Jurkat, Clone E6-1 (cell line): ENCODE data around the gene RPGRIP1L. TPM values are rescaled to one million over a fixed set of nuclear protein-coding genes. Genes with fewer than 3 reads are reported as not detected.
A peak's percentile ranks its signal among the peaks of the same experiment; 100 is the strongest.

Experiments used
- DNase-seq: peaks from one replicate; pipeline ENCODE4 v3.0.0-alpha.2; 2011; ENCODE audit warnings: low read depth, low spot score
- H3K4me3 ChIP-seq: 2 replicates; pipeline ENCODE4 v1.5.1; 2011; ENCODE audit warnings: mild to moderate bottlenecking, low read length, control low read depth, moderate library complexity
- polyA plus RNA-seq: library from polyadenylated mRNA; unstranded; fragments of >200 nt; gene quantifications from one replicate; pipeline ENCODE4 v1.2.1, GENCODE V29; 2012; ENCODE audit warnings: missing spikeins; ENCODE audit not compliant: insufficient read length, insufficient read depth

The RPGRIP1L gene
- 7.6 TPM for polyA plus RNA-seq

DNA sequence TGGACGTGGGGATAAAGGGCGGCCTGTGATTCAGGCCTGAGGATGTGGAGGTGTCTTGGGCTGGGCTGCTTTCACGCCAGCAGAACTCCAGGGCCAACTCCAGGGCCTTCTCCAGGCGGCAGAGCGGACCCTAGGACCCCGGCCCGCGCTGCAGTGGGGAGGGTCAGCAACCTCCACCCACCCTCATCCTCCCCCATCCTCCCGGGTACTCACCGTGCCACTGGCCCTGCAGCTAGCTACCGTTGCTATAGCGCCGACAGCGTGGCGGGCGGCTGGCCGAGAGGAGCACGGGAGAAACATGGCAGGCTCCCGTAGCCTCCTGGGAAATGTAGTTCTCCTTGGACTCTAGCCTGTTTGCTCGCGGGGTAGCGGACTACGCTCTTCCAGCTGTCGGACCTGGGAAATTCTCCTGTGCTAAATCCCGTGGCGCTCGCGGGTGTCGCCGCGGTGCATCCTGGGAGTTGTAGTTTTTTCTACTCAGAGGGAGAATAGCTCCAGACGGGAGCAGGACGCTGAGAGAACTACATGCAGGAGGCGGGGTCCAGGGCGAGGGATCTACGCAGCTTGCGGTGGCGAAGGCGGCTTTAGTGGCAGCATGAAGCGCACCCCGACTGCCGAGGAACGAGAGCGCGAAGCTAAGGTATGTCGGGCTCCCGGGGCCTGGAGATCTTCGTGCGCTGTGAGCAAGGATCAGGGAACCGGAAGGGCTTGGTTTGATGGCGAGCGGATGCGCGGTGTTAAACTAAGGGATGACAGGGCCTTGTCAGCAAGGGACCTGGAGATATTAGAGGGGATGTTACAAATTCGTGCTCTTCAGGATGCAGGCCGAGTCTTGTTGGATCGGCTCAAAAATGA is at the start of gene RPGRIP1L, which contains the start of gene FTO:
Gene RPGRIP1L (minus strand): TSS at position 270 of the 855 bp plus-strand sequence. CDS start 3,136 bp downstream, outside the sequence.
Gene FTO (plus strand): TSS at position 567 of the 855 bp plus-strand sequence.
- DNase-seq, result peak; percentile 98
- H3K4me3 ChIP-seq, result peak within 1 kb of the TSS; percentile 96

DNA sequence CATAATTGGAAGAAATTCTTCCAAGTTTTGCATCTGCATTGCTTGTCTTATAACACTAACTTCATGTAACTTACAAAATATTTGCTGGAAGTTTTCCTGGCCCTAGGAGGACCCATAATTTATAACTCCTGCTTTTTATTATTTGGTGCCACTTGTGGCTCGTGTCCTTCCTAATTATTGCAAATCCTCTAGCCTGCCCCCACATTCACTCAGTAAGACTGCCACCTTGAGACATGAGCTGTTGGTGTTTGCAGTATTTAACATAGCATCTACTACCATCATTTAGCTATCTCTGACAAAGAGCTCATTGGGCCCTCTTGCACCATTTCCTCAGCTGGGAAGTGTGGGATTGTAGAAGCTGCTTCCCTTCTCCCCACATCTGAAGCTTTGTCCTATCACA is 49.8 kb upstream of the RPGRIP1L start:
- no peak for DNase-seq
- H3K4me3 ChIP-seq, result no peak overlapping the region

DNA sequence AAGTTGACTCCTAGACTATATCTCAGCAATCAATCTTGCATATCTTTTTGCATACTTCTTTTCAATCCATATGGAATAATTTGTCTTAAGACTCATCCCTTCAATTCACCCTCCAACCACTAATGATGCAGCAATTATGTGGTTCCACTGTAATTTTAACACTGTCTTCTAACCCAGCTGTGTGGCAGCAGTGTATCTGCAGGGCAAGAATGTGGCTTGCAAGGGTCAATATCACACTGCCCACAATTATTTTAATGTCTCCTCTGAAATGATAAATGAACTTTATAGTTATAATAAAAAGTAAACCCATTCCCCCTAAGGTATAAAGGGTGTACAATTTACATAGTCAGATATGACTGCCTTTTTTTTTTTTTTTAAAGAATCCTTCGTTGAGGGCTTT is 48.9 kb upstream of the RPGRIP1L start:
- DNase-seq, result no peak

DNA sequence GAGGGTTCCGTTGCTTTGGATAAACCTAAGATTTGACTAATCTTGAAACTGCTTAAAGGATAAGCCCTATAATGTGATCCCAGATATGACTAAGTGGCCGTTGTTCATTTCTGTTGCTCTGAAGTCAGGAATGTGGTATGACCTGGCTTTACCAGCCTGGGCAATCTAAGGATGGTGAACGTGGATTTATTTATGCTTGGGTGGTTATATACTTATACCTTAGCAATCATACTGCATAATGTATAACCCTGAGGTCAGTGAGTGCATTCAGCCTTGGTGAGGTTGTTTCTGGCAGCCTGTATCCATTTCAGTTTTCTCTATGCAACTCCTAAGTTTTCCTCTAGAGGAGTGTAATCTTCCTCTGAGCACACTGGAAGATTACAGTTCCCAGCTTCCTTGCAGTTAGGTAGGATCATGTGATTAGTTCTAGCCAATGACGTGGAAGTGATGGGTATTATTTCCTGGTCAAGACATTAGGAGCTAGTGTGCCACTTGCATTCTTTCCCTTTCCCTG is 42.2 kb upstream of the RPGRIP1L start:
- no peak overlapping the region for H3K4me3 ChIP-seq

More for the DNA sequence above, 48.9 kb upstream of the RPGRIP1L start:
- H3K4me3 ChIP-seq, result no peak overlapping the region

DNA sequence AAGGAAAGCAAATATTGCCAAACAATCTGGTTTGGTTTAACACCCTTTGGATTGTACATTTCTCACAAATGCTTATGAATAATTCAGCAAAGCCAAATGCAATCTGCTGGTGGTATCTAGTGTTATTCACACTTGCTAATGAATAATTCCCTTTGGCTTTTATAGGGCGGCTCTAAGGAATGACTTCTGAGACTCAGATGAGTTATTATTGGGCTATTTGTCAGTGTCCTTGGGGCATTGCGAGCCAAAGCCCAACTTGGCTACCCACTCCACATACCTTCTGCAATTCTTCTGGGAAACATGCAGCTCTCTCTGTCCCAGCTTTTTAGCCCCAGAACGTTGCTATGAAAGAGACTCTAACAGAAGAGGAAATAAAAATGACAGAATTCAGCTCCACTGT is 41.4 kb upstream of the RPGRIP1L start:
- DNase-seq, result no peak

More for the DNA sequence above, 42.2 kb upstream of the RPGRIP1L start:
- DNase-seq, result no peak

DNA sequence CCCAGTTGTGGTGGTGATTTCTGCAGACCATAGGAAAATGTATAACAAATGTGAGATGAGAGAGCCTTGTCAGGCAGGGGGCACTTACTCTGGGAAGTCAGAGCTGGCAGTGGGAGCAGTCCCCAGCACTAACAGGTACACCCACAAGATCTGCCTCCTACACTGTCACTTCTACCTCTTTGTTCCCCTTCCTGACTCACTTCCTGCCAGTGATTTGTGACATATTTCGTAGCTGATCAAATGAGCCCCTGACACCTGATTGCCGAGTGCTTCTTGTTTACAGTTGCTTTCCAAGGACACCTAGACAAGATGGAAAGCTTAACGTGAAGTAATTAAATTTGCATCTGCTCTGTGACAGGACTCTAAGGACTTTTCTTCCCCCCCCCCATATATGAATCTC is 40.8 kb upstream of the RPGRIP1L start:
- H3K4me3 ChIP-seq, result no peak overlapping the region

More for the DNA sequence above, 41.4 kb upstream of the RPGRIP1L start:
- no peak overlapping the region for H3K4me3 ChIP-seq

DNA sequence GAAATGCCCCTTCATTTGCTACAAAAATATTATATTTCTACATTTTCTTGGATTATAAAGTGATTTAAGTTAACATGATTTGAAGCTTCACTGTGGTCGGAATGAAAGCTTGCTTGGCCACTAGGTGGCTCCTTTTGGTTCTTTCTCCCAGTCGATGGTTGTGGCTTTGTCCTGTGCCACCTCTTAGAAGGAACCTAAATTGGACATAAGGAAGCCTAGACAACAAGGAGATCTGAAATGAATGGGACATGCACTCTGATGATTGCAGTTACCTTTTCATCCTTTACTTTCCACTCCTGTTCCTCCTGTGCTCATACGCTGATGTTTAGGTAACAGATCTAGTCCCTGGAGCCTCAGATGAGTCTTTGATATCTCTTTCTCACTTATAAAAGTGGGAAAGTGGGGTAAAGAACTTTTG is 39.5 kb upstream of the RPGRIP1L start:
- no peak overlapping the region for H3K4me3 ChIP-seq
- DNase-seq, result peak; percentile 42

More for the DNA sequence above, 40.8 kb upstream of the RPGRIP1L start:
- peak; percentile 51 for DNase-seq

DNA sequence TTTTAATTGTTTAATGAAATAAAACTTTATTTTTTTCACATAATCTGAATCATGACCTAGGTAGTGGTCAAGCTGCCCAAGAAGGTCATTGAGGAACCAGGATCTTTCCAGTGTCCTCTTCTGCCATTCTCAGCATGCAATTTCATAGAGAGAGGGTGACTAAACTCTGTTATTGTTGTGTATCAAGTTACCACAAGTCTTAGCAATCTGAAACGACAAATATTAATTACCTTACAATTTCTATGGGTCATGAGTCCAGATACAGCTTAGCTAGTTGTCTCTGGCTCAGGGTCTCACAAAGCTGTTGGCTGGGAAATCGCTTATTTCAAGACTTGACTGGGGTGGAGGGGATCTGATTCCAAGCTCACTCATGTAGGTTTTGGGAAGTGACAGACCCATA is 37.9 kb upstream of the RPGRIP1L start:
- no peak overlapping the region for H3K4me3 ChIP-seq
- no peak for DNase-seq

DNA sequence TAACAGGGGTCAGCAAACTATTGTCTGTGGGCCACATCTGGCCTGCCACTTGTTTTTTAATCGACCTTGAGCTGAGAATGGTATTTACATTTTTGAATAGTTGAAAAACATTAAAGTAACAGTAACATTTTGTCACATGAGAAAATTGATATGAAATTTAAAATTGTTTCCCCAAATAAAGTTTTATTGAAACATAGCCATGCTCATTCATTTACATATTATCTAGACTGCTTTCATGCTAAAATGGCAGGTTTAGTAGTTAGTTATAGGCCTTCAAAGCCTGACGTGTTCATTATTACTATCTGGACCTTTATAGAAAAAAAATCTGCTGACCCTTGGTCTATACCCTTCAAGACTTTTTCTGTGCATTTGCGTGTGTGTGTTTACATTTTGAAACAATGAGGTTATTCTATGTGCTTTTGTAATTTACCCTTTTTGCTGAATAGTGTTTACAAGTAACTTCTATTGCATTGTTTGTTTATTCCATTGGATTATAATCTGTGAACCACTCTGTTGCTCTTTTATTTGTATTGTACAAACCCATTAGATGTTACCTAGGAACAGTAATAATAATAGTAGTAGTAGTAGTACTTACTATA is 37.4 kb upstream of the RPGRIP1L start:
- no peak overlapping the region for H3K4me3 ChIP-seq
- DNase-seq, result no peak

DNA sequence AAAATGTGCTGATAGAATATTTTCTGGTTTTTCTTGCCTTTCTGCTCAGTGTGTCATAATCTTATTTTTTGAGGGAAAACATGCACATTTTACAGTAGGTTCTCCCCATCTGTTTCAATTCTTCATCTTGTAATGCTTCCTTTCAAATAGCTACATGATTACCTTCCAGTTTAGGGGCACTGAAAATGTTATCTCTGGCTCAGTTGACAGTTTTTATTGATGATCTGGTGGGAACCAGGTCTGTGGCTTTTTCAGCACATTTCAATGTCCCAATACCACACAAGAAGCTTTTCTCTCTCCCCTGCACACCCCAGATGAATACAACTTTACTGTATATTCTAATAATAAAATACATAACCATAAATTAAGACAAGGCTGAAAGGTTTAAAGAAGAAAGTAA is 36.8 kb upstream of the RPGRIP1L start:
- no peak for DNase-seq
- H3K4me3 ChIP-seq, result no peak overlapping the region

DNA sequence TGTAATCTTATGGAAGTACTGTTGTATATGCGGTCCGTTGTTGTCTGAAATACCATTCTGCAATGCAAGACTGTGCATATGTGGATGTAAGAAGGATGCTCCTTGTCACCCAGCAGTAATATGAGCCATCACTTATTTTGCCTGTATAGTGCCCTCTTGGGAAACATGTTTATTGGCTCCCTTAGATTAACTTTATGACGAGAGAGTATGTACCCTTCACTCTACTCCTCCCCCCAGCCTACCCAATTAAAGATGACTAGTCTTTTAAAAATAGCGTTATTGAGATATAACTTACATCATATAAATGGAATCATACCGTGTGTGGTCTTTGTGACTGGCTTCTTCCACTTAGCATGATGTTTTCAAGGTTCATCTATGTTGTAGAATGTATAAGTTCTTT is 33.9 kb upstream of the RPGRIP1L start:
- DNase-seq, result no peak
- H3K4me3 ChIP-seq, result no peak overlapping the region

DNA sequence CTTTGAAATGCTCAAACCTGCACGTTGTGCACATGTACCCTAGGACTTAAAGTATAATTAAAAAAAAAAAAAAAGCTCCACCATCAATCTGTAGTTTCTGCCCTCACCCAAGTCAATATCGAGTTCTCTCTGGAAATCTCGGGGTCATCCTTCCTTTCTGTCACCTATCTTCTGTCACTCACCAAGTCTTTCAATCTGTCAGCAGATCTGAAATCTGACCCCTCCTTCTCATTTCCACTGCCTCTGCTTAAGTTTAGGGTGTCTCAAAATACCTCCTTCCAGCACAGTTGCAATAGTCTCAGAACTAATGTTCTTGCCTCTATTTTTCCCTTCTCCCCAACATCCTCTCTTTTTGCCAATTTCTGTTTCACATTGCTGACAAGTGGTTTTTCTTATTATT is 32.6 kb upstream of the RPGRIP1L start:
- DNase-seq, result no peak
- H3K4me3 ChIP-seq, result no peak overlapping the region

DNA sequence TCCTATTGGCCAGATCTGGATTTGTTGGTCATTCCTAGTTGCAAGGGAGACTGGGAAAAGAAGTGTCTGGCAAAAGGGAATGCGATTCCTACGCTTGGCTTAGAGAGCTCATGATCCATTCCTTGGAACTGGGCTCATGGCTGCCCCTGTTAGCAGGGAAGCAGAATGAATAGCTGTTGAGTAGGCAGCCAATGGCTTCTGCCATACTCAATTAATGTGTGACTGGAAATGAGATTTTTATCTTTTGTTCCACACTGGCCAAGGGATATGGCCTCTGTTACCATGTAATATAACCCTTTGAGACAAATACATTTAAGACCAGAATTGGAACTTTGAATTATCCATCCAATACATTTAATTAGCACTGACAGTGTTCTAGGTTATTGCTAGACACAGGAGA is 31.2 kb upstream of the RPGRIP1L start:
- H3K4me3 ChIP-seq, result no peak overlapping the region
- no peak for DNase-seq

DNA sequence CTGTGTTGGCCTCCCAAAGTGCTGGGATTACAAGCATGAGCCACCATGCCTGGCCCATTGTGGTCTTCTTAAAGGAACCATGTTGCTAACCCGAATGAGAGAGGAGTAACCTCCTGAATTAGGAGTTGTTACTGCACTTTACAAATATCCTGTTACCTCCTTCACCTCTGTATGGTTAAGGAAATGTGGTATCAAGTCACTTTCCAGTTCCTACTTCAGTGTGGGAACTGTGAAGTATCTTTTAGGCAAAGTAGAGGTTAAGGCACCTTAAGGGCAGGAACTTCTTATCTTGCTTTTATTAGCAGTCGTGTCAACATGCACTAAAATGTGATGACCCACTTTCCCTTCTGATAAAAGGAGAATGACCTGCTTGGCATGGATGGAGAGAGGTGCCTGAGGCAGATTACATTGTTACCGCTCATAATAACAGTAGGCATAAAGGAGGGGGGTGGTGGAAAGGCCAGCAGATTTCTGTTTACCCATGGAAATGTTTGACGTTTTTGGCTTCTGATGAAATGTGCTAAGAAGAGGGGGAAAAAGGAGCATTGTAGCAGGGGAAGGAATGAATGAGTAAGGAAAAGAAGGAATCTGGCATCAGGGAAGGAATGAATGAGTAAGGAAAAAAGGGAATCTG is 28.8 kb upstream of the RPGRIP1L start:
- DNase-seq, result no peak
- H3K4me3 ChIP-seq, result no peak overlapping the region

DNA sequence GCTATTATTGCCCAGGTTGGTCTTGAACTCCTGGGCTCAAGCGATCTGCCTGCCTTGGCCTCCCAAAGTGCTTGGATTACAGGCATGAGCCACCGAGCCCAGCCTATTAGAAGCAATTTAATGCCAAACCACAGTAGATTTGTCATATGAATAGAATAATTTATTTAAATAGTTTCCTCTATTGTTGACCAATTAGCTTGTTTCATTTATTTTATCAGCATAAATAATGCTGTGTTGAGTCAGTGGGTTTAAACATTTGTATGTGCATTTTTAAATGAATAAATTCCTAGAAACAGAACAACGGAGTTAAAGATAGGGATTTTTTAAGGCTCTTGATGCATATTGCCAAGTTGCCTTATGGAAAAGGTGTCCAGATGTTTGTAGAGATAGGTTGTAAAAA is 27.0 kb upstream of the RPGRIP1L start:
- DNase-seq, result no peak
- H3K4me3 ChIP-seq, result no peak overlapping the region

DNA sequence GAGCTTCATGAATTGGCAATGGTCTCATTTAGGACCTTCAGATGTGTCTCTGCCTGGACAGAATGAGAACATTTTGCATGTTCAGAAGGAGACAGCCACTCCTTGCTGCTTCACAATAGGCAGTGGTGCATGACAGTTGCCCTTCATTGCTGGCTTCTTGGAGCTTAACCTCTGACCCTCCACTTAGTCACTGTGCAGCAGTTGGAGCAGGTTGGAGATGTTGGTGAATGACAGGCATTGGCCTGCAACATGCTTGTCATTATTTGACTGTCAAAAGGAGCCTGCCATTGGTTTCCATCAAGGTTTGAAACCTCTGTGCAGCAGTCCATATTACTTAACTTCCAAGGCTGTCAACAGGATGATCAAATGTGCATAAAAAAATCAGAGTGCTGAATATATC is 23.0 kb upstream of the RPGRIP1L start:
- no peak overlapping the region for H3K4me3 ChIP-seq
- DNase-seq, result no peak

DNA sequence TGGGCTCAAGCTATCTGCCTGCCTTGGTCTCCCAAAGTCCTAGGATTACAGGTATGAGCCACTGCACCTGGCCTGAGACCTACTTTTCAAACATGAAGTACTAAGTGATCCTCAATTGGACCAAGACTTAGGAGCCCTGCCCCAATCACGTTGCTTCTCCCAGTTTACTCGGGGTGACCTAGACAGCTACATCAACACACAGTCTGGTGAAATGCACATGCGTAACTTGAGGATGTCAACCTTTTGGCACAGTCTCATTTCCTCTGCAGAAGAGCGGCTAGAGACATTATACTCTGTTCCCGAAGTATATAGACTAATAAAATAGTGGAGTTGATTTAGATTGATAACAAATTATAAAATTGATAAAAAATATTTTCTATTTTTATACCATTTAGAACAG is 17.4 kb upstream of the RPGRIP1L start:
- H3K4me3 ChIP-seq, result no peak overlapping the region
- no peak for DNase-seq

DNA sequence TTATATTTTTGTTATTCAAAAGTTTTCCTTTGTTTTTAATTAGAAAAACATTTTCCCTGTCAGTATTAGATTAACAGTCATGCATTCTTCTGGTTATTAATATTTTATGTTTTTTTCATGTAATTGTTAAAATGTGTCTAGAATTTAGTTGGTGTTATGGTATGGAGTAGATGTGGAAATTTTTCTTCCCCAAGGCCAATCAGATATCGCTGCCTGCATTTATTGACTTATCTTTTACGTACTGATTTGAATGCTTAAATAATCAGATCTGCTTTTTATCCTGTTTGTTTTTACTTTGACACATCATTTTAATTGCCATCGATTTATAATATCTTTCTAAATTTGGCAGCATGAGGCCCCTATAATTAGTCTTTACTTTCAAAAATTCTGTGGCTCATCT is 13.9 kb upstream of the RPGRIP1L start:
- DNase-seq, result no peak
- H3K4me3 ChIP-seq, result no peak overlapping the region

DNA sequence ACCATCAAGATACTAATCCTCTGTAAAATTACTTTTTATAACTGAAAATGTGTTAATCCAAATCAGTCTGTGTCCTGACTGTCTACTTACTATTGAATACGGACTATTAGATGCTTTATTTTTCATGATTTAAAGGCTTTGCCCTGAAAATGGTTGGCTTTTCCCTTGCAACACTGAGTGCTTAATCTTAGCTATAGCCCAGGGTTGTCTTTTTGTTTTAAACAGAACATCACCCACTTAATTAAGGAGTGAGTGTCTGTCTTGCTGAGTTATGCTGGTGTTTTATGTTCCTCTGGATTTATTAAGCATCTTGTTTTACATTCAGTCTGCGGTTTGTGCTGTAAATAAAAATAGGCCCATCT is 11.3 kb upstream of the RPGRIP1L start:
- no peak for DNase-seq

More for the DNA sequence above, 11.3 kb upstream of the RPGRIP1L start:
- no peak overlapping the region for H3K4me3 ChIP-seq
